PFSK-1 (cell line): ENCODE measurements around the gene LZTR1.

ENCODE experiments used
- FOXP2 ChIP-seq: optimal IDR thresholded peaks from 2 replicates; pipeline ENCODE3; 2011; ENCODE audit warnings: borderline replicate concordance, control low read depth, inconsistent platforms; ENCODE audit not compliant: insufficient read depth; ENCODE audit errors: extremely low read length, extremely low read depth
- POLR2AphosphoS5 ChIP-seq: IDR thresholded peaks from 2 replicates; pipeline ENCODE4 v1.6.1; 2012; ENCODE audit warnings: low read depth, mild to moderate bottlenecking, control low read depth, low read length, moderate library complexity
- SIN3A ChIP-seq: IDR thresholded peaks from 2 replicates; pipeline ENCODE4 v1.6.1; 2012; ENCODE audit warnings: mild to moderate bottlenecking, low read length, moderate library complexity, borderline replicate concordance; ENCODE audit not compliant: insufficient read depth
- TAF1 ChIP-seq: IDR thresholded peaks from 2 replicates; pipeline ENCODE4 v1.6.1; 2012; ENCODE audit warnings: low read length, control low read depth, borderline replicate concordance; ENCODE audit not compliant: insufficient read depth
- TF ChIP-seq, protein P1 (sequence below), 2 experiments: IDR thresholded peaks; 2 replicates each; pipeline versions ENCODE4 v1.6.1 to v1.8.0; 2011 to 2012; ENCODE audit warnings: low read depth in 2 of 2, low read length in 2 of 2, control low read depth in 1 of 2, inconsistent platforms in 1 of 2, mild to moderate bottlenecking in 1 of 2, moderate library complexity in 1 of 2; ENCODE audit not compliant: insufficient read depth in 1 of 2

The LZTR1 gene

DNA sequence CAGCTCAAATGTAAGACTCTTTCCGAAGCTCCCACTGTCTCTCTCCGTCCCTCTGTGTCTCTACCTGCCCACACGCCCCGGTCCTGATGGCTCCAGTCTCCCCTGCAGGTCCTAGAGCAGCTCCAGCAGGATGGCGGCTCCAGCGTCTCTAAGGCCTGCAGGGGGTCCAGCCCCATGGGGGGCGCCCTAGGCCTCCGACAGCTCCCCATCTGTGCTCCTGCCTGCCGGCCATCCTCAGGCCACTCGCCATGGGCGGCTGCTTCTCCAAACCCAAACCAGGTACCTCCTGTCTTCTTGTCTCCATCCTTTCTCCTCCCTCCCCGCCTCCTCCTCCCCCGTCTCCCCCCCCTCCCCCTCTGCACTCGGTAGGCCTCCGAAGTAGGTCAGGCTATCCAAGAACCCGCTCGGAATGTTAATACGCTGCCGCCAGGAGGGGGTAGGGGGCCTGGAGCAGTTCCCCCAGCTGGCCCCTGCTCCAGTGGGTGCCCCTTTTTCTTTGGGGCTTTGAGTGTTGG is 14.3 kb upstream of the LZTR1 start:
- no peak for TF ChIP-seq TAF1
- TF ChIP-seq, protein P1, sequence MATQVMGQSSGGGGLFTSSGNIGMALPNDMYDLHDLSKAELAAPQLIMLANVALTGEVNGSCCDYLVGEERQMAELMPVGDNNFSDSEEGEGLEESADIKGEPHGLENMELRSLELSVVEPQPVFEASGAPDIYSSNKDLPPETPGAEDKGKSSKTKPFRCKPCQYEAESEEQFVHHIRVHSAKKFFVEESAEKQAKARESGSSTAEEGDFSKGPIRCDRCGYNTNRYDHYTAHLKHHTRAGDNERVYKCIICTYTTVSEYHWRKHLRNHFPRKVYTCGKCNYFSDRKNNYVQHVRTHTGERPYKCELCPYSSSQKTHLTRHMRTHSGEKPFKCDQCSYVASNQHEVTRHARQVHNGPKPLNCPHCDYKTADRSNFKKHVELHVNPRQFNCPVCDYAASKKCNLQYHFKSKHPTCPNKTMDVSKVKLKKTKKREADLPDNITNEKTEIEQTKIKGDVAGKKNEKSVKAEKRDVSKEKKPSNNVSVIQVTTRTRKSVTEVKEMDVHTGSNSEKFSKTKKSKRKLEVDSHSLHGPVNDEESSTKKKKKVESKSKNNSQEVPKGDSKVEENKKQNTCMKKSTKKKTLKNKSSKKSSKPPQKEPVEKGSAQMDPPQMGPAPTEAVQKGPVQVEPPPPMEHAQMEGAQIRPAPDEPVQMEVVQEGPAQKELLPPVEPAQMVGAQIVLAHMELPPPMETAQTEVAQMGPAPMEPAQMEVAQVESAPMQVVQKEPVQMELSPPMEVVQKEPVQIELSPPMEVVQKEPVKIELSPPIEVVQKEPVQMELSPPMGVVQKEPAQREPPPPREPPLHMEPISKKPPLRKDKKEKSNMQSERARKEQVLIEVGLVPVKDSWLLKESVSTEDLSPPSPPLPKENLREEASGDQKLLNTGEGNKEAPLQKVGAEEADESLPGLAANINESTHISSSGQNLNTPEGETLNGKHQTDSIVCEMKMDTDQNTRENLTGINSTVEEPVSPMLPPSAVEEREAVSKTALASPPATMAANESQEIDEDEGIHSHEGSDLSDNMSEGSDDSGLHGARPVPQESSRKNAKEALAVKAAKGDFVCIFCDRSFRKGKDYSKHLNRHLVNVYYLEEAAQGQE (IDR thresholded peaks at IDR 0.05; ENCODE audit: insufficient read depth in 1 of 2, low read depth in 2 of 2, low read length in 2 of 2), result no peak
- no peak for TF ChIP-seq FOXP2
- no peak for TF ChIP-seq SIN3A
- TF ChIP-seq POLR2AphosphoS5, result no peak

DNA sequence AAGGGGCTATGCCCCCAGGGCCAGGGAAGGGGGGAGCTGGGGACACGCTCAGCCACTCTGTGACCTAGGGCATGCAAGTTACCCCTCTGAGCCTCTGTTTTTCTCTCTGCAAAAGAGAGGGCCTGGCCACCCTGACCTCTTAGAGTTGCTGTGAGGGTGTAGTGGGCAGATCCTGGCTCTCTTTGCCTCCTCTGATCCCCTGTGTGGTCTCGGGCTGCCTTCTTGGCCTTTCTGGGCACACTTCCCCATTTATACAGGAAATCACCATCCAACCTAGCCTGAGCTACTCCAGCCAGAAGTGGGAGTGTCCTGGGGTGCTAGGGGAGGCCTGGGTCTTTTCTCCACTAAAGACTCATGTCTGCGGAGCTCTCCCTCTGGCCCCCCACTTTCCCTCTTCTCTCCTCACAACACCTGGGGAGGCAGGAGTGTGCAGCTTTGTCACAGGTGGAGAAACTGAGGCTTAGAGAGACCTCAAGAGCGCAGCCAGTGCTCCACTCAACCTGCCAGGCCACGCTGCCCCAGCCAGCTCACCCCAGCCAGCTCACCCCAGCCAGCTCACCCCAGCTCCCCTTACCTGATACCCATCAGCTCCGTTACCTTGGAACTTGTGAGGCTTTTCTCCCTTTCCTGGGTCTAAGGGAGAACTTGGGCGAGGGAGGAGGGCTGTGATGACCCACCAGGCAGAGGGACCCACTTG is 13.7 kb upstream of the LZTR1 start:
- TF ChIP-seq POLR2AphosphoS5, result no peak
- TF ChIP-seq TAF1, result no peak
- no peak for TF ChIP-seq FOXP2
- TF ChIP-seq SIN3A, result no peak
- TF ChIP-seq, protein P1 (IDR thresholded peaks at IDR 0.05; ENCODE audit: insufficient read depth in 1 of 2, low read depth in 2 of 2, low read length in 2 of 2), result no peak

DNA sequence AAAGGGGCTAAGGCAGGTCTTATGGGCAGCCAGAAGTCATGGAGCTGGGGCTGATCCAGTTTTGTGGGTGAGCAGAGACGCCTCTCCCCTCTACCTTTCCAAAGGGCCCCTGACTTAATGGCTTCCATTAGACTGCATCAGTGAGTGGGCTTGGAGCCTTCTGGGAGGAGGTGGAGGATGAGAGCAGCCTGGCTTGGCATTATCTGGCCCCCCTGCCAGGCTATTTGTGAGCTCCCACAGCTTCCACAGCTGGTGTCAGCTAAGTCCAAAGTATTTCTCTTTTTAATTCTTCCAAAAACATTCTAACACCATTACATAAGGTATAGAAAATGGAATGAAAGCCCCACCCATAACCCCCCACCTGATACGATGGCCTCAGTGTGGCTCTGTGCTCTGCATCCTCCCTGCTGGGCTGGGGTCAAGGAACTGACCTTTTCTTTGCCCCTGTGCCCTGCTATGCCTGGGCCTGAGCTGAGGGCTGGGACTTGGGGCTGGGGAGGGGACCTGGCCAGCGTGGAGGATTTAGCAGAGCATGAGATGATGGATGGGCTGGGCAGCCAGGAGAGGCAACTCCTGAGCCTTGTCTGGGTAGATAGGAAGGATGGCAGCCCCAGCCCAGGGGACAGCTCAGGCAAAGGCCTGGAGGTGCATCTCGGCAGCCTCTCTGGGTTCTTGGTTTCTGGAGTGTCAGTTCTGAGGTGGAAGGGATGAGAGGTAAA is 11.0 kb upstream of the LZTR1 start:
- TF ChIP-seq POLR2AphosphoS5, result no peak

DNA sequence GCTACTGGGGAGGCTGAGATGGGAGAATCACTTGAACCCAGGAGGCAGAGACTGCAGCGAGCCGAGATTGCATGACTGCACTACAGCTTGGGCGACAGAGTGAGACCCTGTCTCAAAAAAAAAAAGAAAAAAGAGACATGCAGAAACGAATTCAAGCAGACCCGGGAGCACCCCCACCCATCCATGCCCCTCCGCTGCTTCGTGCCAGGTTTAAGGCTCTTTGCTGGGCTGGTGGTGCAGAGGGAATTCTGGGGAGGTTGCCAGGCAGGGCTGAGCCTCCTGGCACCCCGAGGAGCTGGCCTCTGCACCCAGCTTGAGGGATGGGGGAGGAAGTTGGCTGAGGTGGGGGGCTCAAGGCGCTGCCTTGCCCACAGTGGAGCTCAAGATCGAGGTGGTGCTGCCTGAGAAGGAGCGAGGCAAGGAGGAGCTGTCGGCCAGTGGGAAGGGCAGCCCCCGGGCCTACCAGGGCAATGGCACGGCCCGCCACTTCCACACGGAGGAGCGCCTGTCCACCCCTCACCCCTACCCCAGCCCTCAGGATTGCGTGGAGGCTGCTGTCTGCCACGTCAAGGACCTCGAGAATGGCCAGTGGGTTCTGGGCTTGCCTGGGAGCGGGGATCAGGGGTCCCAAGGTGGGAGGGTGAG is 9.0 kb upstream of the LZTR1 start:
- TF ChIP-seq SIN3A (no peak), FOXP2 (no peak), POLR2AphosphoS5 (no peak), TAF1 (no peak)
- TF ChIP-seq, protein P1 (IDR thresholded peaks at IDR 0.05; ENCODE audit: insufficient read depth in 1 of 2, low read depth in 2 of 2, low read length in 2 of 2), result no peak

DNA sequence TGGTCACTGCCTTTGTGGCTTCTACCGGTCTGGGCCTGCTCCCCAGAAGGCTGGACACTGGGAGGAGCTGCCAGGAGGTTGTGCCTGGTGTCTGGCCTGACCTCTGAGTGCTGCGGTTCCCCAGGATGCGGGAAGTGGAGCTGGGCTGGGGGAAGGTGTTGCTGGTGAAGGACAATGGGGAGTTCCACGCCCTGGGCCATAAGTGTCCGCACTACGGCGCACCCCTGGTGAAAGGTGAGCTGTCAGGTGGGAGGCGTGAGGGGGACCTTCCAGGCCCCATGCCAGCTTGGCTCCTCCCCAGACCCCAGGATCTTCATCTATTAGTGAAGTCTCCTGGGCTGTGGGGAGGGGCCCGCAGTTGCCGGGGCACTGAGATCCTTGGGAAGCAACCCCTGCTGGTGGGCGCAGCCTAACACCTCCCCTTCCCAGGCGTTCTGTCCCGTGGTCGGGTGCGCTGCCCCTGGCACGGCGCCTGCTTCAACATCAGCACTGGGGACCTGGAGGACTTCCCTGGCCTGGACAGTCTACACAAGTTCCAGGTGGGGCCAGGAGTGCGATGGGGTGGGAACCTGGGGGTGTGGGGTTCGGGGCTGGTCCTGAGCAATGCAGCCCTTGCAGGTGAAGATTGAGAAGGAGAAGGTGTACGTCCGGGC is 8.3 kb upstream of the LZTR1 start:
- no peak for TF ChIP-seq FOXP2
- no peak for TF ChIP-seq TAF1
- TF ChIP-seq POLR2AphosphoS5, result no peak
- no peak for TF ChIP-seq SIN3A
- TF ChIP-seq, protein P1 (IDR thresholded peaks at IDR 0.05; ENCODE audit: insufficient read depth in 1 of 2, low read depth in 2 of 2, low read length in 2 of 2), result no peak
